Mucosa of descending colon (tissue), 3 donors: ENCODE measurements around the gene SLC39A13. TPM values are rescaled to one million over a fixed set of nuclear protein-coding genes. Genes with fewer than 3 reads are reported as not detected.
A peak's percentile ranks its signal among the peaks of the same experiment; 100 is the strongest.

ENCODE experiments used
- ATAC-seq: fragments of 200-7000 bp; cut with Tn5 transposase; one replicate; pipeline ENCODE4 v1.9.1; 2020; ENCODE audit warnings: mild to moderate bottlenecking, moderate library complexity
- DNase-seq, 3 donors: peaks; one replicate each; pipeline ENCODE4 v3.0.0-alpha.2; 2020
- H3K36me3 ChIP-seq: fragments of 200-600 bp; one replicate; pipeline ENCODE4 v1.8.0; 2021; ENCODE audit warnings: low read depth, mild to moderate bottlenecking
- H3K4me1 ChIP-seq: fragments of 200-600 bp; one replicate; pipeline ENCODE4 v1.8.0; 2021; ENCODE audit warnings: low read depth, mild to moderate bottlenecking
- H3K4me3 ChIP-seq: fragments of 200-600 bp; one replicate; pipeline ENCODE4 v1.8.0; 2021; ENCODE audit warnings: mild to moderate bottlenecking
- H3K9me3 ChIP-seq: fragments of 200-600 bp; one replicate; pipeline ENCODE4 v1.8.0; 2021; ENCODE audit warnings: mild to moderate bottlenecking
- CTCF ChIP-seq: fragments of 200-600 bp; IDR thresholded peaks from one replicate; pipeline ENCODE4 v1.8.0; 2022; ENCODE audit warnings: antibody characterized with exemption, mild to moderate bottlenecking
- intact Hi-C, 2 donors: fragments of 100-400 bp; cut with DNase I in 1 of 2; cut with micrococcal nuclease in 1 of 2; formaldehyde crosslinking; loops; one replicate each; pipeline versions ENCODE4 v1.11.0 to v1.11.1; 2022; cut with DNase I, micrococcal nuclease
- total RNA-seq, 3 donors: library from RNA; stranded (reverse); fragmentation: NEBNext Ultra II Directional in 2 of 3; extraction: Animal tissue kit (Norgen Biotek cat#: 25700) in 2 of 3; gene quantifications; one replicate each; pipeline versions ENCODE4 v1.2.1 to v1.2.4, GENCODE V29; 2021 to 2023
- donor health status: DM: no; HTN: no; CAD: no; lungs with moderate emphysema.
- donor health status: DM: no; HTN: no; CAD: no.
- donor health status: DM: no; HTN: yes; CAD: no.

SLC39A13 gene
- total RNA-seq, 3 donors from 2014 or later, result 14.4 to 30.9 (median 21.4) TPM

GRCh38 chr11:47436726-47437125, 28.3 kb downstream of the SLC39A13 start:
- no peak for TF ChIP-seq CTCF
- no peak for ATAC-seq
- H3K4me3 ChIP-seq, result no peak overlapping the region
- no peaks in the 10 kb centered on the region for H3K9me3 ChIP-seq
- intact Hi-C loops, result no loop called here
- DNase-seq, result no peak
- H3K4me1 ChIP-seq, result peaks cover 5% of the 10 kb centered on the region
- H3K36me3 ChIP-seq, result no peaks in the 10 kb centered on the region

GRCh38 chr11:47437218-47437745, 28.9 kb downstream of the SLC39A13 start:
- intact Hi-C loops, result no loop called here
- Histone ChIP-seq H3K36me3 (no peaks in the 10 kb centered on the region), H3K4me1 (peaks cover 5% of the 10 kb centered on the region), H3K4me3 (no peak overlapping the region), H3K9me3 (no peaks in the 10 kb centered on the region)
- no peak for DNase-seq
- no peak for ATAC-seq
- no peak for TF ChIP-seq CTCF

- H3K9me3 ChIP-seq, result no peaks in the 10 kb centered on the region
- no peaks in the 10 kb centered on the region for H3K36me3 ChIP-seq
- no peak overlapping the region for H3K4me3 ChIP-seq
- intact Hi-C loops, result no loop called here
- peak in 2 of 3 donors; percentile 45 to 48 for DNase-seq
- peak; percentile 68 for ATAC-seq
- no peak for TF ChIP-seq CTCF
- H3K4me1 ChIP-seq, result peaks cover 5% of the 10 kb centered on the region
These were observed 29.5 kb downstream of the SLC39A13 start for GRCh38 chr11:47437746-47438418.

GRCh38 chr11:47438721-47439120, 30.3 kb downstream of the SLC39A13 start:
- ATAC-seq (no peak), DNase-seq (no peak)
- intact Hi-C loops, result no loop called here
- H3K4me3 ChIP-seq, result no peak overlapping the region
- no peaks in the 10 kb centered on the region for H3K9me3 ChIP-seq
- H3K4me1 ChIP-seq, result peaks cover 5% of the 10 kb centered on the region
- TF ChIP-seq CTCF, result no peak
- no peaks in the 10 kb centered on the region for H3K36me3 ChIP-seq

- Histone ChIP-seq H3K36me3 (no peaks in the 10 kb centered on the region), H3K9me3 (no peaks in the 10 kb centered on the region), H3K4me3 (no peak overlapping the region), H3K4me1 (peaks cover 5% of the 10 kb centered on the region)
- intact Hi-C loops, result no loop called here
- DNase-seq (no peak), ATAC-seq (no peak)
- no peak for TF ChIP-seq CTCF
These were observed 31.7 kb downstream of the SLC39A13 start for GRCh38 chr11:47440054-47440476.
